GM20000 (cell line): Measurements from ENCODE around the gene CD38.
"Not testable (repeated sequence)": the region's sequence is repeated elsewhere in the genome, so short reads cannot be mapped to it uniquely, and the experiment has no call there.

Experiments
- DNase-seq: peaks from one replicate; pipeline ENCODE4 v3.0.0; 2012; ENCODE audit warnings: low spot score
- CTCF ChIP-seq: IDR thresholded peaks from 2 replicates; pipeline ENCODE4 v1.5.1; 2012; ENCODE audit warnings: mild to moderate bottlenecking, control low read depth; ENCODE audit errors: extremely low read depth, missing control alignments

The CD38 gene

GRCh38 chr4:15753081-15753480 lies 25.0 kb upstream of the CD38 start:
- no peak for TF ChIP-seq CTCF
- DNase-seq: no peak

GRCh38 chr4:15753786-15754185 lies 24.3 kb upstream of the CD38 start:
- DNase-seq: no peak
- TF ChIP-seq CTCF: no peak

- DNase-seq: no peak
- TF ChIP-seq CTCF: no peak
Observed at GRCh38 chr4:15754323-15754722, 23.8 kb upstream of the CD38 start.

- DNase-seq: no peak
- TF ChIP-seq CTCF: no peak
Observed at GRCh38 chr4:15755321-15756155, 22.6 kb upstream of the CD38 start.

DNA sequence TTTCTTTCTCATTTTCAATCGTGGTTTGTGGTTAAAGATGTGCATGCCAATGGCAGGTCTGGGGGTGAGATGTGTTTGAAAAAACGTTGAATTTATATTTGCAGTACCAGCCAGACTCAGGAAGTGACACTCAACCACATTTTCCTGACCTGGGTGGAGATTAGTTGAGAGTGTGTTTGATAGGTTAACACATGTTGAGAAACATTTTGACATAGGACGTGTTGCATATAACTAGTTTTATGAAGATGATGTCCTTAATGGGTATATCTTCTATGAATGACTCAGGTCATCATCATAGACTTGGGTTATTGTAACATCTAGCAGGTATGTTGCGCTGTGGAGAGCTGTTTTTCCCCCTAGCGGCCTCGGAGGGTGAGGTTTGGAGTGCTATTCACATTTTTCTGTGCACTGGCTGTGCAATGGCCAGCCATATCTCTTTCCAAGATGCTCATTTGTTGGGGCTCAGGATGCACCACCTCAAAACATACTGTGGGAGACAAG lies 21.7 kb upstream of the CD38 start:
- peak; percentile 26 for TF ChIP-seq CTCF
- no peak for DNase-seq

DNA sequence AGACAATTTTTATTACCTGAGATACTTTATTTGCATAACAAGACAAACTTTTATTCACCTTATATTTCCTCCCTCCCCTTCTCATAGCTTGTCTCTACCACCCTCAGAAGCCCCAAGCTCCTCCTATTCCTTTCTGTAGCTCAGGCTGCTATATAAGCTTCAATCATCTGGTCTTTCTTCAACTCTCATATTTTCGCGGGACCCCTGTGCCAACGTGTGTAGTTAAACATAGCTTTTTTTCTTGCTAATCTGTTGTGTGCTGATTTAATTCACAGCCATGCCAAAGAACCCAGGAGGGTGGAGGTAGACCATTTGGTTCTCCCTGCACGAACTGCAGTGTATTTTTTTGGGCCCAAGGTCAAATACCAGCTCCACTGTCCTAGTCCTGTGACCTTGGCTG lies 21.1 kb upstream of the CD38 start:
- no peak for TF ChIP-seq CTCF

GRCh38 chr4:15758294-15758693 lies 19.8 kb upstream of the CD38 start:
- no peak for DNase-seq
- TF ChIP-seq CTCF: no peak

More for the DNA sequence above, 21.1 kb upstream of the CD38 start:
- no peak for DNase-seq

- not testable (repeated sequence) for DNase-seq
Observed at GRCh38 chr4:15762460-15762859, 15.7 kb upstream of the CD38 start.
